Transverse colon (tissue), 4 donors: ENCODE results near the gene PIGX. TPM values are rescaled to one million over a fixed set of nuclear protein-coding genes. Genes with fewer than 3 reads are reported as not detected.

ENCODE experiments used
- DNase-seq: peaks from one replicate; pipeline ENCODE4 v3.0.0-alpha.2; 2019
- H3K27ac ChIP-seq, 4 donors: fragments of 200-600 bp; sonication (generic); 2 replicates each; pipeline ENCODE4 v1.5.1; 2016 to 2018; ENCODE audit warnings: inconsistent platforms in 4 of 4
- H3K27me3 ChIP-seq: fragments of 200-600 bp; sonication (generic); 2 replicates; pipeline ENCODE4 v1.5.1; 2017; ENCODE audit warnings: inconsistent platforms
- H3K36me3 ChIP-seq, 4 donors: fragments of 200-600 bp; sonication (generic); 2 replicates each; pipeline ENCODE4 v1.5.1; 2017 to 2019; ENCODE audit warnings: inconsistent platforms in 4 of 4
- H3K4me1 ChIP-seq, 4 donors: fragments of 200-600 bp; sonication (generic); 2 replicates each; pipeline ENCODE4 v1.5.1; 2017 to 2020; ENCODE audit warnings: inconsistent platforms in 4 of 4
- H3K4me3 ChIP-seq, 4 donors: fragments of 200-600 bp; sonication (generic); 1 replicate in 1 of 4; 2 replicates in 3 of 4; pipeline versions ENCODE4 v1.5.1 to v1.6.1; 2017 to 2019; ENCODE audit warnings: inconsistent platforms in 4 of 4
- H3K9me3 ChIP-seq, 2 donors: fragments of 200-600 bp; sonication (generic); 2 replicates each; pipeline ENCODE4 v1.5.1; 2017 to 2019; ENCODE audit warnings: inconsistent platforms in 2 of 2
- EP300 ChIP-seq: sonication (generic); formaldehyde crosslinking; IDR thresholded peaks from one replicate; pipeline ENCODE4 v1.6.1; 2017; ENCODE audit warnings: antibody characterized with exemption, low read depth
- POLR2A ChIP-seq: fragments of 450-650 bp; IDR thresholded peaks from one replicate; pipeline ENCODE4 v1.6.1; 2016; ENCODE audit warnings: antibody characterized with exemption, mild to moderate bottlenecking, moderate library complexity
- POLR2AphosphoS5 ChIP-seq, 3 donors: sonication (generic); formaldehyde crosslinking; IDR thresholded peaks; one replicate each; pipeline ENCODE4 v1.6.1; 2016; ENCODE audit warnings: antibody characterized with exemption in 3 of 3
- WGBS, 2 donors: methylation state at CpG; one replicate each; pipeline ENCODE4 v1.1.5; 2018; ENCODE audit warnings: low coverage in 1 of 2; 5-methylcytosine and 5-hydroxymethylcytosine counted together
- in situ Hi-C, 4 donors: fragments of 200-750 bp; cut with MboI; loops; one replicate each; pipeline versions ENCODE4 v1.15.0 to v1.15.1; 2017; ENCODE audit warnings: low sequenced_read_pairs in 3 of 4, low pct_ligation_motif_present in 1 of 4, low pct_unique_long_range_greater_than_20kb in 1 of 4
- intact Hi-C: fragments of 100-400 bp; cut with DNase I; formaldehyde crosslinking; loops from one replicate; pipeline ENCODE4 v1.15.1; 2023; ENCODE audit warnings: low total_unique reads
- total RNA-seq, 4 donors: library from RNA; depleted of rRNA; stranded (reverse); fragments of >200 nt; gene quantifications; one replicate each; pipeline ENCODE4 v1.1.0, GENCODE V29; 2016
- TF ChIP-seq, protein P1 (sequence below), 5 experiments: fragments of 200-600 bp in 3 of 5; fragments of 450-650 bp in 2 of 5; sonication (generic) in 3 of 5; IDR thresholded peaks; 1 replicate in 2 of 5; 2 replicates in 3 of 5; pipeline ENCODE4 v1.5.1; 2016 to 2017; ENCODE audit warnings: antibody characterized with exemption in 5 of 5, inconsistent platforms in 3 of 5, mild to moderate bottlenecking in 2 of 5, moderate library complexity in 1 of 5

The PIGX gene
- total RNA-seq, 4 donors from 2014 or later = 4.0 to 36.3 (median 23.6) TPM

DNA sequence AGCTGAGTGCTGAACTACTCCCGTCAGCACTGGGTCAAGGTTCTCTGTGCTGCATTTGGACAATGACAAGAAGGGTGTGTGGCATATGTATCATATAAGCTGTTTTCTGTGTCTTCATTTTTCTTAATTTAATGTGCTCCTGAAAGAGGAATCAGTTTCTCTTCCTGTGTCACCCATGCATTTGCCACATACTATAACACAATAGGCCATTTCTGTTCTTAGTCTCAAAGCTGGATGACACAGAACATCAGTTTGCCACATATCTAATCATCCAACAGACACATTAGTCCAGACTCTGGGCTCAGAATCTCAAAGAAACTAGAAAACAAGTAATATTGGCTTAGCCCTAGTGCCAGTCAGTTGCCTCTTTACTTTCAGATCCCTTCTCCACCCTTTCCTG, 34.2 kb upstream of the PIGX start:
- Histone ChIP-seq H3K27ac (no peak overlapping the region), H3K4me1 (no peaks in the 10 kb centered on the region), H3K4me3 (no peak overlapping the region), H3K27me3 (no peaks in the 10 kb centered on the region), H3K9me3 (no peaks in the 10 kb centered on the region), H3K36me3 (no peaks in the 10 kb centered on the region)
- intact Hi-C loops (no loop called here), in situ Hi-C loops (no loop called here)
- DNase-seq = no peak
- TF ChIP-seq EP300 = no peak
- TF ChIP-seq, protein P1, sequence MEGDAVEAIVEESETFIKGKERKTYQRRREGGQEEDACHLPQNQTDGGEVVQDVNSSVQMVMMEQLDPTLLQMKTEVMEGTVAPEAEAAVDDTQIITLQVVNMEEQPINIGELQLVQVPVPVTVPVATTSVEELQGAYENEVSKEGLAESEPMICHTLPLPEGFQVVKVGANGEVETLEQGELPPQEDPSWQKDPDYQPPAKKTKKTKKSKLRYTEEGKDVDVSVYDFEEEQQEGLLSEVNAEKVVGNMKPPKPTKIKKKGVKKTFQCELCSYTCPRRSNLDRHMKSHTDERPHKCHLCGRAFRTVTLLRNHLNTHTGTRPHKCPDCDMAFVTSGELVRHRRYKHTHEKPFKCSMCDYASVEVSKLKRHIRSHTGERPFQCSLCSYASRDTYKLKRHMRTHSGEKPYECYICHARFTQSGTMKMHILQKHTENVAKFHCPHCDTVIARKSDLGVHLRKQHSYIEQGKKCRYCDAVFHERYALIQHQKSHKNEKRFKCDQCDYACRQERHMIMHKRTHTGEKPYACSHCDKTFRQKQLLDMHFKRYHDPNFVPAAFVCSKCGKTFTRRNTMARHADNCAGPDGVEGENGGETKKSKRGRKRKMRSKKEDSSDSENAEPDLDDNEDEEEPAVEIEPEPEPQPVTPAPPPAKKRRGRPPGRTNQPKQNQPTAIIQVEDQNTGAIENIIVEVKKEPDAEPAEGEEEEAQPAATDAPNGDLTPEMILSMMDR (IDR thresholded peaks at IDR 0.05) = no peak
- TF ChIP-seq POLR2A = no peak
- no peak for TF ChIP-seq POLR2AphosphoS5 (IDR thresholded peaks at IDR 0.05)
- 50 to 69% methylated on average over 1 of the region's 1 CpG for WGBS, 2 donors

DNA sequence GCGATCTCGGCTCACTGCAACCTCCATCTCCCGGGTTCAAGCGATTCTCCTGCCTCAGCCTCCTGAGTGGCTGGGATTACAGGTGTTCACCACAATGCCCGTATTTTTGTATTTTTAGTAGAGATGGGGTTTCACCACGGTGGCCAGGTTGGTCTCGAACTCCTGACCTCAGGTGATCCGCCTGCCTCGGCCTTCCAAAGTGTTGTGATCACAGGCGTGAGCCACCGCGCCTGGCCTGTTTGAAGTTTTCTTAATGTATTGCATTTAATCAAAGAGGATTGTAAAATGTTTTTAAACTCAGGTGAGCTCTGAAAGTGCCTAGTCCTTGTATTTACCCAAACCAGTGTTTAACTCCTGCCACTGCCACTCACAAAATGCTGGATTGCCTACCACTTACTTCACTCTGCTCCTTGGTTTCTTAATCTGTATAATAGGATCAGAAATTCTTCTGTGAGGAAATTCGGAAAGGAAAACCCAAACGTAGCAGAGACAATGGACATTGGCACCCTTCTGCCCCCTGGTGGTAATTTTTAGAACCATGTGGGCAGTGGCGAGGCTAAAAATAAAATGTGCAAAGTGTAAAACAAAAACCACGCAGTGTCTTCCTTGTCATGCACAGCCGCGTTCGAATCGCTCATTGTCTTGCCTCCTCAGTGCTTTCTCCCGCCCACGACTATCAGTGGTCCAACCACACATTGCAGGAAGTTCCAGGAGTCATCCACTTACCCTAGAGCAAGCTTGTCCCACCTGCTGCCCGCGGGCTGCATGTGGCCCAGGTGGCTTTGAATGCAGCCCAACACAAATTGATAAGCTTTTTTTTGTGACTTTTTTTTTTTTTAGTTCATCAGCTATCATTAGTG, 27.4 kb upstream of the PIGX start:
- intact Hi-C loops (loop anchor here (1.0 kb wide), 1 partner anchor 75 kb away; no protein-coding TSS in a partner anchor), in situ Hi-C loops (loop anchor here (5.0 to 10.0 kb wide), 2 partner anchors 77 to 80 kb away; no protein-coding TSS in a partner anchor)
- 32 to 38% methylated on average over 19 to 24 of the region's 24 CpGs for WGBS, 2 donors
- Histone ChIP-seq H3K9me3 (no peaks in the 10 kb centered on the region), H3K4me3 (no peak overlapping the region), H3K36me3 (no peaks in the 10 kb centered on the region), H3K27me3 (no peaks in the 10 kb centered on the region), H3K4me1 (peaks cover 0 to 9% (median 2%) of the 10 kb centered on the region in 4 donors), H3K27ac (no peak overlapping the region)
- peak; percentile 71 for DNase-seq
- TF ChIP-seq POLR2A = no peak
- TF ChIP-seq, protein P1 (IDR thresholded peaks at IDR 0.05) = peak; percentile 88 to 94 (median 91)
- no peak for TF ChIP-seq POLR2AphosphoS5 (IDR thresholded peaks at IDR 0.05)
- TF ChIP-seq EP300 = no peak

DNA sequence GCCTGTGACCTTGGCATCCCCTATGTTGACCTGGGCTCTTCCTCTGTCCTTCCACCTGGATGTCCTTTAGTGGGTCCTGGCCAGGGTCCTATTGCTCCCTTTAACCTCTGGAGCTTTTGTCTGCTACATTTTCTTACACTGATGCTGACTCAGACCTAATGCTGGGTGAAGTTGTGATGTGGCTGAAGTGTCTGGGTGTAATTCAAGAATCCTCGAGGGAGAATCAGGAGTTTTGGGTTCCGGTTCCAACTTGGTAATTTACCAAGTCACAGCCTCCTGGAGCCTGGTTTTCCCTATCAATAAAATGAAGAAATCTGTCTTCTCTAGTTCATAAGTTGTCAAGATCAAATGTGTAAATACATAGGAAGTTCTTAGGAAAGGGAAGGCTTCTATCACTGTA, 25.7 kb upstream of the PIGX start:
- no peak overlapping the region for H3K4me3 ChIP-seq
- intact Hi-C loops (no loop called here), in situ Hi-C loops (loop anchor here in 2 of 4 donors (5.0 to 10.0 kb wide), 2 partner anchors 79 to 82 kb away; no protein-coding TSS in a partner anchor)
- 74% methylated on average over 2 of the region's 2 CpGs; no CpG with 5 or more reads in 1 of the 2 donors for WGBS, 2 donors
- H3K9me3 ChIP-seq = no peaks in the 10 kb centered on the region
- H3K27me3 ChIP-seq = no peaks in the 10 kb centered on the region
- DNase-seq = no peak
- no peak for TF ChIP-seq POLR2A
- no peaks in the 10 kb centered on the region for H3K36me3 ChIP-seq
- no peak overlapping the region for H3K27ac ChIP-seq
- peaks cover 0 to 9% (median 2%) of the 10 kb centered on the region in 4 donors for H3K4me1 ChIP-seq

DNA sequence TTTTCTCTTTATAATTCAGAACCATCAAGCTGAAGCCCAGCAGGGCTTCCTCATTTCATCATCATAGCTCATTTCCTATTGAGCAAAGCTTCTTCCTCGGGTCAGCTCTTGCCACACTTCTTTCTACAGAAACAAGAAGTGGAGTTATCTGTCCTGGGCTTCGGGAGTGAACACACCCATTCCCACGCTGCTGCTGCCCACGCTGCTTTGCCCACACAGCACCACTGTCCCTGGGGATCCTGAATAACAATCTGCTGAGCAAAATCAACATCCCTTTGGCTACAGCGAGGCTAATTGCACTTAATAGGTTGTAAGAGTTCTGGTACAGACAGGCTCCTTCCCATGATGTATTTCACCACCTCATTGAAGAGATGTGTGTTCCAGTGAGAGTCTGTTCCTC, 23.8 kb upstream of the PIGX start:
- H3K36me3 ChIP-seq = no peaks in the 10 kb centered on the region
- intact Hi-C loops (no loop called here), in situ Hi-C loops (loop anchor here in 2 of 4 donors (5.0 to 10.0 kb wide), 2 partner anchors 81 to 84 kb away; no protein-coding TSS in a partner anchor)
- H3K4me1 ChIP-seq = peaks cover 0 to 9% (median 2%) of the 10 kb centered on the region in 4 donors
- H3K27ac ChIP-seq = peak overlapping the region in 1 of 4 donors; percentile 46
- H3K27me3 ChIP-seq = no peaks in the 10 kb centered on the region
- no peak overlapping the region for H3K4me3 ChIP-seq
- H3K9me3 ChIP-seq = no peaks in the 10 kb centered on the region
- DNase-seq = peak; percentile 15
- WGBS, 2 donors = 47% methylated on average over 5 of the region's 5 CpGs; no CpG with 5 or more reads in 1 of the 2 donors
- TF ChIP-seq, protein P1 (IDR thresholded peaks at IDR 0.05) = no peak
- TF ChIP-seq POLR2A (no peak), POLR2AphosphoS5 (IDR thresholded peaks at IDR 0.05) (no peak), EP300 (no peak)
